ENCODE measurements around the gene ACACB. TPM values are rescaled to one million over a fixed set of nuclear protein-coding genes. Genes with fewer than 3 reads are reported as not detected.

The ACACB gene
- polyA plus RNA-seq, 1 donor from 2014 or later = 0.22 TPM

- Histone ChIP-seq H3F3A (ENCODE audit: insufficient read depth, low read length, poor library complexity, severe bottlenecking) (no peaks in the 10 kb centered on the region), H3K36me3 (ENCODE audit: insufficient read depth, low read length) (no peaks in the 10 kb centered on the region), H3K9ac (ENCODE audit: low read length) (no peak overlapping the region), H3K4me2 (ENCODE audit: low read length) (no peak overlapping the region), H3K79me2 (replicated peaks; ENCODE audit: insufficient read depth, low read length) (no peaks in the 10 kb centered on the region), H3K4me3 (ENCODE audit: low read length) (no peak overlapping the region), H3K27ac (ENCODE audit: low read length) (no peak overlapping the region), H2AFZ (ENCODE audit: low read depth, low read length) (no peak overlapping the region), H3K9me3 (ENCODE audit: low read length) (no peaks in the 10 kb centered on the region), H4K20me1 (ENCODE audit: insufficient read depth) (no peaks in the 10 kb centered on the region), H3K27me3 (ENCODE audit: insufficient read depth, low read depth, low read length) (no peaks in the 10 kb centered on the region), H3K9me2 (ENCODE audit: insufficient read depth, low read length) (no peaks in the 10 kb centered on the region)
- TF ChIP-seq TAF1 (IDR thresholded peaks at IDR 0.05; ENCODE audit: low read depth) (no peak), EZH2 (IDR thresholded peaks at IDR 0.05; ENCODE audit: borderline replicate concordance, insufficient read depth, low read length, poor library complexity, severe bottlenecking) (no peak), MXI1 (conservative IDR thresholded peaks at IDR 0.05; ENCODE audit: poor library complexity, severe bottlenecking) (no peak), SMC3 (conservative IDR thresholded peaks at IDR 0.05; ENCODE audit: poor library complexity) (no peak), EP300 (conservative IDR thresholded peaks at IDR 0.05; ENCODE audit: poor library complexity, severe bottlenecking) (no peak), CTCF (IDR thresholded peaks at IDR 0.05; ENCODE audit: poor library complexity, severe bottlenecking) (no peak), RAD21 (conservative IDR thresholded peaks at IDR 0.05) (no peak), POLR2AphosphoS5 (IDR thresholded peaks at IDR 0.05) (no peak), REST (IDR thresholded peaks at IDR 0.05; ENCODE audit: borderline replicate concordance) (no peak)
These were observed 159.8 kb downstream of the ACACB start for GRCh38 chr12:109276160-109276559.

- Histone ChIP-seq H3K4me2 (ENCODE audit: low read length) (no peak overlapping the region), H3K27me3 (ENCODE audit: insufficient read depth, low read depth, low read length) (no peaks in the 10 kb centered on the region), H4K20me1 (ENCODE audit: insufficient read depth) (no peaks in the 10 kb centered on the region), H3K36me3 (ENCODE audit: insufficient read depth, low read length) (no peaks in the 10 kb centered on the region), H3K4me3 (ENCODE audit: low read length) (no peak overlapping the region), H3F3A (ENCODE audit: insufficient read depth, low read length, poor library complexity, severe bottlenecking) (no peaks in the 10 kb centered on the region), H3K27ac (ENCODE audit: low read length) (no peak overlapping the region), H3K9me2 (ENCODE audit: insufficient read depth, low read length) (no peaks in the 10 kb centered on the region), H3K79me2 (replicated peaks; ENCODE audit: insufficient read depth, low read length) (no peaks in the 10 kb centered on the region), H3K9me3 (ENCODE audit: low read length) (no peaks in the 10 kb centered on the region), H2AFZ (ENCODE audit: low read depth, low read length) (no peak overlapping the region), H3K9ac (ENCODE audit: low read length) (no peak overlapping the region)
- TF ChIP-seq SMC3 (conservative IDR thresholded peaks at IDR 0.05; ENCODE audit: poor library complexity) = no peak
- TF ChIP-seq REST (IDR thresholded peaks at IDR 0.05; ENCODE audit: borderline replicate concordance) = no peak
- TF ChIP-seq POLR2AphosphoS5 (IDR thresholded peaks at IDR 0.05) = no peak
- no peak for TF ChIP-seq EP300 (conservative IDR thresholded peaks at IDR 0.05; ENCODE audit: poor library complexity, severe bottlenecking)
- TF ChIP-seq EZH2 (IDR thresholded peaks at IDR 0.05; ENCODE audit: borderline replicate concordance, insufficient read depth, low read length, poor library complexity, severe bottlenecking) = no peak
- no peak for TF ChIP-seq CTCF (IDR thresholded peaks at IDR 0.05; ENCODE audit: poor library complexity, severe bottlenecking)
- no peak for TF ChIP-seq RAD21 (conservative IDR thresholded peaks at IDR 0.05)
- no peak for TF ChIP-seq TAF1 (IDR thresholded peaks at IDR 0.05; ENCODE audit: low read depth)
- no peak for TF ChIP-seq MXI1 (conservative IDR thresholded peaks at IDR 0.05; ENCODE audit: poor library complexity, severe bottlenecking)
These were observed 161.0 kb downstream of the ACACB start for GRCh38 chr12:109277255-109277898.

Measured in neural cell (in vitro differentiated cells).